VCaP (cell line): ENCODE measurements around the gene EGLN1.
A peak's percentile ranks its signal among the peaks of the same experiment; 100 is the strongest.

ENCODE experiments used
- H3K27ac ChIP-seq: fragments of 450-650 bp; 2 replicates; pipeline ENCODE4 v1.5.1; 2017
- CTCF ChIP-seq: fragments of 450-650 bp; conservative IDR thresholded peaks from 2 replicates; pipeline ENCODE4 v1.5.1; 2017; ENCODE audit warnings: mild to moderate bottlenecking, moderate library complexity

The EGLN1 gene

GRCh38 chr1:231419738-231420298 is 2.3 kb downstream of the EGLN1 start:
- H3K27ac ChIP-seq, result peak overlapping the region; percentile 95; the same call in 1 of the 2 replicates
- no peak for TF ChIP-seq CTCF

- no peak overlapping the region for H3K27ac ChIP-seq
- no peak for TF ChIP-seq CTCF
Measured at GRCh38 chr1:231419147-231419546, 2.9 kb downstream of the EGLN1 start.

- no peak for TF ChIP-seq CTCF
- no peak overlapping the region for H3K27ac ChIP-seq
Measured at GRCh38 chr1:231418741-231419107, 3.4 kb downstream of the EGLN1 start.

GRCh38 chr1:231418101-231418740 is 3.9 kb downstream of the EGLN1 start:
- H3K27ac ChIP-seq, result no peak overlapping the region
- TF ChIP-seq CTCF, result no peak

GRCh38 chr1:231417513-231417912 is 4.6 kb downstream of the EGLN1 start:
- H3K27ac ChIP-seq, result no peak overlapping the region
- TF ChIP-seq CTCF, result no peak

GRCh38 chr1:231416901-231417300 is 5.2 kb downstream of the EGLN1 start:
- no peak overlapping the region for H3K27ac ChIP-seq
- no peak for TF ChIP-seq CTCF

GRCh38 chr1:231415018-231415583 is 7.0 kb downstream of the EGLN1 start:
- no peak overlapping the region for H3K27ac ChIP-seq
- no peak for TF ChIP-seq CTCF
